ENCODE results near the gene APCDD1L. TPM values are rescaled to one million over a fixed set of nuclear protein-coding genes. Genes with fewer than 3 reads are reported as not detected.

APCDD1L gene
- total and polyA plus RNA-seq, 12 donors = 0.08 to 1.8 (median 1.1) TPM; not detected in 2

DNA sequence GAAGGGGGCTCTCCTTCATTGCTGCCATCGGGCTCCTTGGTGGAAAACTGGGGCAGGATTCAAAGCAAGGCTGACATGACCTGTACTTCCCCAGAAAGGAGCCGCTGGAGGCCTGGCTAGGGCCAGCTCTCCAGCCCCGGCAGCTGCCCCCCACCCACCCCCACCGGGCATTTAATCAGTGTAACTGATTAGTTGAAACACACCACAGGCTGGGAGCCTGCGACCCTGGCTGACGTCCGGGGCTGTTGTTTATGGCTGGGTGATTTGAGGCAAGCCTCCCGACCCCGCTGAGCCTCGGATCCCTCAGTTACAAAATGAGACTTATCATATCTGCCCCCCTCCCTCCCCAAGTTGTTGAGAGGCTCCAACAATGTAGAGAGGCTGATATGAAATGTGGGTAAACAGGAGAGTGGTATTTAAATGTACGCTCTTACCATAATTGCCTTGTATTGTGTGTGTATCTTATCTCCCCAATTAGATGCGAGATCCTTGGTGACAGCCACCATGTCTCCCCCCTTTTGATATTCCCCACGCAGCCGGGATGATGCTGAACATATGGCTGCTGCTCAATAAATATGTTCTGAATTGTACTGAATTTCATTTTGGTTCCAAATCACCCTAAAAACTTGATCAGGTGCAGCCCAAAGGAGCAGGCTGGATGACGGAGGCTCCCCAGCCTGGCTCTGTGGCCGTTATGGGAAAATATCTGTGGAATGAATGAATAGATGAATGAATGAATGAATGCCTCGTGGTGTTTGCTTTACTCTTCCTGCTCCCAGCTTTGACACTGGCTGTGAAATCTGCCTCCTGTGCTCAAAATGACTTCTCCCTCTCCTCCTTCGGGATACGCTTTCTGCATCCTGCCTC is 31.8 kb upstream of the APCDD1L start:
- no peak for DNase-seq
- intact Hi-C loops (cut with DNase I) = no loop called here
- TF ChIP-seq, protein P1, sequence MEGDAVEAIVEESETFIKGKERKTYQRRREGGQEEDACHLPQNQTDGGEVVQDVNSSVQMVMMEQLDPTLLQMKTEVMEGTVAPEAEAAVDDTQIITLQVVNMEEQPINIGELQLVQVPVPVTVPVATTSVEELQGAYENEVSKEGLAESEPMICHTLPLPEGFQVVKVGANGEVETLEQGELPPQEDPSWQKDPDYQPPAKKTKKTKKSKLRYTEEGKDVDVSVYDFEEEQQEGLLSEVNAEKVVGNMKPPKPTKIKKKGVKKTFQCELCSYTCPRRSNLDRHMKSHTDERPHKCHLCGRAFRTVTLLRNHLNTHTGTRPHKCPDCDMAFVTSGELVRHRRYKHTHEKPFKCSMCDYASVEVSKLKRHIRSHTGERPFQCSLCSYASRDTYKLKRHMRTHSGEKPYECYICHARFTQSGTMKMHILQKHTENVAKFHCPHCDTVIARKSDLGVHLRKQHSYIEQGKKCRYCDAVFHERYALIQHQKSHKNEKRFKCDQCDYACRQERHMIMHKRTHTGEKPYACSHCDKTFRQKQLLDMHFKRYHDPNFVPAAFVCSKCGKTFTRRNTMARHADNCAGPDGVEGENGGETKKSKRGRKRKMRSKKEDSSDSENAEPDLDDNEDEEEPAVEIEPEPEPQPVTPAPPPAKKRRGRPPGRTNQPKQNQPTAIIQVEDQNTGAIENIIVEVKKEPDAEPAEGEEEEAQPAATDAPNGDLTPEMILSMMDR (IDR thresholded peaks at IDR 0.05) = no peak

DNA sequence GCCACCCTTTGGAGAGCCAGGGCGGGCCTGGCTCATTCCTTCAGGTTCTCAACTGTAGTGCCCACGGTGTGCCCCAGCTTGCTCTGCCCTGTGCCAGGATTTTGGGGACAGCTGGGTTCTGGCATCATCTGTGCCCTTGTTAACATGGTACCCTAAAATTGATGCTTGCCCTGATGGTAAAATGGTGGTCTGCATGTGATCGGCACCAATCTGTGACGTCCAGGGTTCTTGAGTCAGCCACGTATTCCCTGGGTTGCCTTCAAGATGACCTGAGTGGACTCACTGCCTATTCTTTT is 31.2 kb upstream of the APCDD1L start:
- TF ChIP-seq, protein P1 (IDR thresholded peaks at IDR 0.05) = no peak
- intact Hi-C loops (cut with DNase I) = no loop called here
- H3K27me3 ChIP-seq = peaks cover 0 to 21% (median 14%) of the 10 kb centered on the region in 7 donors
- WGBS, 2 donors = 86% methylated on average over 5 of the region's 5 CpGs
- H3K36me3 ChIP-seq = no peaks in the 10 kb centered on the region
- DNase-seq = no peak
- H3K4me3 ChIP-seq = no peak overlapping the region
- H3K4me1 ChIP-seq = no peaks in the 10 kb centered on the region
- H3K9me3 ChIP-seq = no peaks in the 10 kb centered on the region
- H3K27ac ChIP-seq = no peak overlapping the region
- no peak for ATAC-seq

More for the DNA sequence above, 31.8 kb upstream of the APCDD1L start:
- Histone ChIP-seq H3K27me3 (peaks cover 0 to 23% (median 14%) of the 10 kb centered on the region in 7 donors), H3K27ac (no peak overlapping the region), H3K4me1 (no peaks in the 10 kb centered on the region), H3K36me3 (no peaks in the 10 kb centered on the region), H3K9me3 (no peaks in the 10 kb centered on the region), H3K4me3 (no peak overlapping the region)
- WGBS, 2 donors = 27 to 34% methylated on average over 19 of the region's 19 CpGs
- no peak for ATAC-seq

DNA sequence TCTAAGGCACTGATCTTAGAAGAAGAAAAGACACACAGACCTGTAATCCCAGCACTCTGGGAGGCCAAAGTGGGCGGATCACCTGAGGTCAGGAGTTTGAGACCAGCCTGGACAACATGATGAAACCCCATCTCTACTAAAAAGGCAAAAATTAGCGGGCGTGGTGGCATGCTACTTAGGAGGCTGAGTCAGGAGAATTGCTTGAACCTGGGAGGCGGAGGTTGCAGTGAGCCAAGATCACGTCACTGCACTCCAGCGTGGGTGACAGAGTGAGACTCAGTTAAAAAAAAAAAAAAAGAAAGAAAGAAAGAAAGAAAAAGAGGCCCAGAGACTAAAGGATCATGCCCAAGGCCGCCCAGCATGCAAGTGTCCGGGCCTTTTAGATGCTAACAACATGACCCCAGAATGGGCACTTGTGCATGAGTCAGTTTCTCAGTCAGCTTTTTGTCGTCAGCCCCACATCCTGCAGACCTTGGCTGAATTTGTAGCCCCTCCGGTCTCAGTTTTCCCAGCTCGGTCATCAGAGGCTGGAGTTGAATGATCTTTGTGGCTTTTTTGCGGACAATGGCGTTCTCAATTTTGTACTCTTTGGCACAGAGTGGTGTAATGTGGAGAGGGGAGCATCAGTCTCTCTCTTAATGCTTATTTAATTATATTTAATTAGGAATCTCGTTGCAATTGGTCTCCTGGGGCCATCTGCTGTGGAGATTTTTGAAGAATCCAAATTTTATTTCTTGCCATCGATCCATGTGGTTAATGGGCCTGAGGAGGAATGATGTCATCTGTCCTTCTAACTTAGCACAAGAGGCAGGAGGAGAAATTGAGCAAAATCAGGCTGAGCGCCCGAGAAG is 30.6 kb upstream of the APCDD1L start:
- WGBS, 2 donors = 88 to 91% methylated on average over 17 of the region's 17 CpGs
- no peak for DNase-seq
- TF ChIP-seq, protein P1 (IDR thresholded peaks at IDR 0.05) = no peak

DNA sequence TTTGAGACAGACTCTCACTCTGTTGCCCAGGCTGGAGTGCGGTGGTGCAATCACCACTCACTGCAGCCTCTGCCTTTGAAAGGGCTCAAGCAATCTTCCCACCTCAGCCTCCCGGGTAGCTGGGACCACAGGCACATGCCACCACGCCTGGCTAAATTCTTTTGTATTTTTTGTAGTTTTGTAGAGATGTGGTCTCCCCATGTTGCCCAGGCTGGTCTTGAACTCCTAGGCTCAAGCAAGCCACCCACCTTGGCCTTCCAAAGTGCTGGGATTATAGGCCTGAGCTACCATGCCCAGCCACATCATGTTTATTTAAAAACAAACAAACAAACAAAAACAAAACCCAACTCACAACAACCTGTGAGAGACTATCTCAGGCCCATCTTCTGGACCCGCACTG is 29.7 kb upstream of the APCDD1L start:
- H3K9me3 ChIP-seq = no peaks in the 10 kb centered on the region
- no peaks in the 10 kb centered on the region for H3K4me1 ChIP-seq
- H3K4me3 ChIP-seq = no peak overlapping the region
- DNase-seq = no peak
- TF ChIP-seq, protein P1 (IDR thresholded peaks at IDR 0.05) = no peak
- H3K27ac ChIP-seq = no peak overlapping the region
- 92 to 94% methylated on average over 4 of the region's 4 CpGs for WGBS, 2 donors
- no peaks in the 10 kb centered on the region for H3K36me3 ChIP-seq
- peaks cover 0 to 21% (median 14%) of the 10 kb centered on the region in 7 donors for H3K27me3 ChIP-seq
- intact Hi-C loops (cut with DNase I) = no loop called here
- no peak for ATAC-seq

More for the DNA sequence above, 30.6 kb upstream of the APCDD1L start:
- no peak for ATAC-seq
- H3K4me1 ChIP-seq = no peaks in the 10 kb centered on the region
- H3K36me3 ChIP-seq = no peaks in the 10 kb centered on the region
- no peak overlapping the region for H3K27ac ChIP-seq
- H3K27me3 ChIP-seq = peaks cover 0 to 21% (median 14%) of the 10 kb centered on the region in 7 donors
- intact Hi-C loops (cut with DNase I) = no loop called here
- no peak overlapping the region for H3K4me3 ChIP-seq
- H3K9me3 ChIP-seq = no peaks in the 10 kb centered on the region

Measured in heart right ventricle (tissue), 16 donors.